ENCODE results near the gene ATG16L2. TPM values are rescaled to one million over a fixed set of nuclear protein-coding genes. Genes with fewer than 3 reads are reported as not detected.

The ATG16L2 gene
- total and polyA plus RNA-seq, 10 of the 15 experiments (the other 5 are each of a cell fraction or from before 2014, with no cell fraction given): 1.9 to 67.7 (median 30.4) TPM

DNA sequence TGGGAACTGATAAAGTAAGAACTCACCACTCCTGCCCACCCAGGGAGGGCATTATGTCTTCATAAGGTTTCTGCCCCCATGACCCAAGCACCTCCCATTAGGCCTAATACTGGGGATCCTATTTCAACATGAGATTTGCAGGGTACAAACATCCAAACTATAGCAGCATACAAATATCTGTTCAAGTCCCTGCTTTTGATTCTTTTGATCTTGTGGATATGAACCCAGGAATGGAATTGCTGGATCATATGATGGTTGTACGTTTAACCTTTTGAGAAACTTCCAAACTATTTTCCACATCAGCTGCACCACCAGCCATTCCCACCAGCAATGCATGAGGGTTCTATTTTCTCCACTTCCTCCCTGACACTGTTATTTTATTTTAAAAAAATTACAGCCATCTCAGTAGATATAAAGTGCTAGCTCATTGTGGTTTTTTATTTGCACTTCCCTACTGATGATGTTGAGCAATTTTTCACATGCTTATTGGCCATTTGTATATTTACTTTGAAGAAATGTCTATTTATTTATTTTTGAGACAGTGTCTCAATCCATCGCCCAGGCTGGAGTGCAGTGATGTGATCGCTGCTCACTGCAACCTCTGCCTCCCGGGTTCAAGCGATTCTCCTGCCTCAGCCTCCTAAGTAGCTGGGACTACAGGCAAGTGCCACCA lies 7.1 kb upstream of the ATG16L2 start:
- H3K4me2 ChIP-seq (ENCODE audit: control insufficient read depth, insufficient read depth): no peak overlapping the region
- intact Hi-C loops (cut with micrococcal nuclease; ENCODE audit: unreplicated experiment): no loop called here
- no peak for TF ChIP-seq ASH2L (IDR thresholded peaks at IDR 0.05; ENCODE audit: borderline replicate concordance, low read depth)
- TF ChIP-seq, protein P1, sequence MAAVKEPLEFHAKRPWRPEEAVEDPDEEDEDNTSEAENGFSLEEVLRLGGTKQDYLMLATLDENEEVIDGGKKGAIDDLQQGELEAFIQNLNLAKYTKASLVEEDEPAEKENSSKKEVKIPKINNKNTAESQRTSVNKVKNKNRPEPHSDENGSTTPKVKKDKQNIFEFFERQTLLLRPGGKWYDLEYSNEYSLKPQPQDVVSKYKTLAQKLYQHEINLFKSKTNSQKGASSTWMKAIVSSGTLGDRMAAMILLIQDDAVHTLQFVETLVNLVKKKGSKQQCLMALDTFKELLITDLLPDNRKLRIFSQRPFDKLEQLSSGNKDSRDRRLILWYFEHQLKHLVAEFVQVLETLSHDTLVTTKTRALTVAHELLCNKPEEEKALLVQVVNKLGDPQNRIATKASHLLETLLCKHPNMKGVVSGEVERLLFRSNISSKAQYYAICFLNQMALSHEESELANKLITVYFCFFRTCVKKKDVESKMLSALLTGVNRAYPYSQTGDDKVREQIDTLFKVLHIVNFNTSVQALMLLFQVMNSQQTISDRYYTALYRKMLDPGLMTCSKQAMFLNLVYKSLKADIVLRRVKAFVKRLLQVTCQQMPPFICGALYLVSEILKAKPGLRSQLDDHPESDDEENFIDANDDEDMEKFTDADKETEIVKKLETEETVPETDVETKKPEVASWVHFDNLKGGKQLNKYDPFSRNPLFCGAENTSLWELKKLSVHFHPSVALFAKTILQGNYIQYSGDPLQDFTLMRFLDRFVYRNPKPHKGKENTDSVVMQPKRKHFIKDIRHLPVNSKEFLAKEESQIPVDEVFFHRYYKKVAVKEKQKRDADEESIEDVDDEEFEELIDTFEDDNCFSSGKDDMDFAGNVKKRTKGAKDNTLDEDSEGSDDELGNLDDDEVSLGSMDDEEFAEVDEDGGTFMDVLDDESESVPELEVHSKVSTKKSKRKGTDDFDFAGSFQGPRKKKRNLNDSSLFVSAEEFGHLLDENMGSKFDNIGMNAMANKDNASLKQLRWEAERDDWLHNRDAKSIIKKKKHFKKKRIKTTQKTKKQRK (IDR thresholded peaks at IDR 0.05; ENCODE audit: low read depth, low read length): no peak
- TF ChIP-seq, protein P2, sequence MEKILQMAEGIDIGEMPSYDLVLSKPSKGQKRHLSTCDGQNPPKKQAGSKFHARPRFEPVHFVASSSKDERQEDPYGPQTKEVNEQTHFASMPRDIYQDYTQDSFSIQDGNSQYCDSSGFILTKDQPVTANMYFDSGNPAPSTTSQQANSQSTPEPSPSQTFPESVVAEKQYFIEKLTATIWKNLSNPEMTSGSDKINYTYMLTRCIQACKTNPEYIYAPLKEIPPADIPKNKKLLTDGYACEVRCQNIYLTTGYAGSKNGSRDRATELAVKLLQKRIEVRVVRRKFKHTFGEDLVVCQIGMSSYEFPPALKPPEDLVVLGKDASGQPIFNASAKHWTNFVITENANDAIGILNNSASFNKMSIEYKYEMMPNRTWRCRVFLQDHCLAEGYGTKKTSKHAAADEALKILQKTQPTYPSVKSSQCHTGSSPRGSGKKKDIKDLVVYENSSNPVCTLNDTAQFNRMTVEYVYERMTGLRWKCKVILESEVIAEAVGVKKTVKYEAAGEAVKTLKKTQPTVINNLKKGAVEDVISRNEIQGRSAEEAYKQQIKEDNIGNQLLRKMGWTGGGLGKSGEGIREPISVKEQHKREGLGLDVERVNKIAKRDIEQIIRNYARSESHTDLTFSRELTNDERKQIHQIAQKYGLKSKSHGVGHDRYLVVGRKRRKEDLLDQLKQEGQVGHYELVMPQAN (conservative IDR thresholded peaks at IDR 0.05): no peak
- TF ChIP-seq, protein P3, sequence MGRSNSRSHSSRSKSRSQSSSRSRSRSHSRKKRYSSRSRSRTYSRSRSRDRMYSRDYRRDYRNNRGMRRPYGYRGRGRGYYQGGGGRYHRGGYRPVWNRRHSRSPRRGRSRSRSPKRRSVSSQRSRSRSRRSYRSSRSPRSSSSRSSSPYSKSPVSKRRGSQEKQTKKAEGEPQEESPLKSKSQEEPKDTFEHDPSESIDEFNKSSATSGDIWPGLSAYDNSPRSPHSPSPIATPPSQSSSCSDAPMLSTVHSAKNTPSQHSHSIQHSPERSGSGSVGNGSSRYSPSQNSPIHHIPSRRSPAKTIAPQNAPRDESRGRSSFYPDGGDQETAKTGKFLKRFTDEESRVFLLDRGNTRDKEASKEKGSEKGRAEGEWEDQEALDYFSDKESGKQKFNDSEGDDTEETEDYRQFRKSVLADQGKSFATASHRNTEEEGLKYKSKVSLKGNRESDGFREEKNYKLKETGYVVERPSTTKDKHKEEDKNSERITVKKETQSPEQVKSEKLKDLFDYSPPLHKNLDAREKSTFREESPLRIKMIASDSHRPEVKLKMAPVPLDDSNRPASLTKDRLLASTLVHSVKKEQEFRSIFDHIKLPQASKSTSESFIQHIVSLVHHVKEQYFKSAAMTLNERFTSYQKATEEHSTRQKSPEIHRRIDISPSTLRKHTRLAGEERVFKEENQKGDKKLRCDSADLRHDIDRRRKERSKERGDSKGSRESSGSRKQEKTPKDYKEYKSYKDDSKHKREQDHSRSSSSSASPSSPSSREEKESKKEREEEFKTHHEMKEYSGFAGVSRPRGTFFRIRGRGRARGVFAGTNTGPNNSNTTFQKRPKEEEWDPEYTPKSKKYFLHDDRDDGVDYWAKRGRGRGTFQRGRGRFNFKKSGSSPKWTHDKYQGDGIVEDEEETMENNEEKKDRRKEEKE (IDR thresholded peaks at IDR 0.05): no peak
- TF ChIP-seq GABPA (IDR thresholded peaks at IDR 0.05; ENCODE audit: low read depth): no peak
- no peak for TF ChIP-seq EGR1 (IDR thresholded peaks at IDR 0.05; ENCODE audit: borderline replicate concordance in 1 of 2, low read depth in 2 of 2, low read length in 2 of 2)
- TF ChIP-seq, protein P4, sequence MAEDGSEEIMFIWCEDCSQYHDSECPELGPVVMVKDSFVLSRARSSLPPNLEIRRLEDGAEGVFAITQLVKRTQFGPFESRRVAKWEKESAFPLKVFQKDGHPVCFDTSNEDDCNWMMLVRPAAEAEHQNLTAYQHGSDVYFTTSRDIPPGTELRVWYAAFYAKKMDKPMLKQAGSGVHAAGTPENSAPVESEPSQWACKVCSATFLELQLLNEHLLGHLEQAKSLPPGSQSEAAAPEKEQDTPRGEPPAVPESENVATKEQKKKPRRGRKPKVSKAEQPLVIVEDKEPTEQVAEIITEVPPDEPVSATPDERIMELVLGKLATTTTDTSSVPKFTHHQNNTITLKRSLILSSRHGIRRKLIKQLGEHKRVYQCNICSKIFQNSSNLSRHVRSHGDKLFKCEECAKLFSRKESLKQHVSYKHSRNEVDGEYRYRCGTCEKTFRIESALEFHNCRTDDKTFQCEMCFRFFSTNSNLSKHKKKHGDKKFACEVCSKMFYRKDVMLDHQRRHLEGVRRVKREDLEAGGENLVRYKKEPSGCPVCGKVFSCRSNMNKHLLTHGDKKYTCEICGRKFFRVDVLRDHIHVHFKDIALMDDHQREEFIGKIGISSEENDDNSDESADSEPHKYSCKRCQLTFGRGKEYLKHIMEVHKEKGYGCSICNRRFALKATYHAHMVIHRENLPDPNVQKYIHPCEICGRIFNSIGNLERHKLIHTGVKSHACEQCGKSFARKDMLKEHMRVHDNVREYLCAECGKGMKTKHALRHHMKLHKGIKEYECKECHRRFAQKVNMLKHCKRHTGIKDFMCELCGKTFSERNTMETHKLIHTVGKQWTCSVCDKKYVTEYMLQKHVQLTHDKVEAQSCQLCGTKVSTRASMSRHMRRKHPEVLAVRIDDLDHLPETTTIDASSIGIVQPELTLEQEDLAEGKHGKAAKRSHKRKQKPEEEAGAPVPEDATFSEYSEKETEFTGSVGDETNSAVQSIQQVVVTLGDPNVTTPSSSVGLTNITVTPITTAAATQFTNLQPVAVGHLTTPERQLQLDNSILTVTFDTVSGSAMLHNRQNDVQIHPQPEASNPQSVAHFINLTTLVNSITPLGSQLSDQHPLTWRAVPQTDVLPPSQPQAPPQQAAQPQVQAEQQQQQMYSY (CRISPR knock-in tag; IDR thresholded peaks at IDR 0.05): no peak

More for the DNA sequence above, 7.1 kb upstream of the ATG16L2 start:
- H3K9me3 ChIP-seq (replicated peaks; ENCODE audit: control insufficient read depth, insufficient read depth, low read length): no peaks in the 10 kb centered on the region
- 97% methylated on average over 5 of the region's 5 CpGs for WGBS (ENCODE audit: insufficient coverage, insufficient replicate concordance, low lambda C conversion rate, missing lambda C conversion rate)
- no peaks in the 10 kb centered on the region for H3K27me3 ChIP-seq (replicated peaks in 1 of 2; ENCODE audit: control insufficient read depth in 2 of 2, insufficient read depth in 2 of 2, low read length in 1 of 2)
- ATAC-seq (no peak), FAIRE-seq (no peak), DNase-seq (ENCODE audit: low read depth, low spot score) (no peak)
- ChIA-PET SMC1A (ENCODE audit: uncharacterized antibody, unreplicated experiment) (interaction anchor here (1.0 to 1.5 kb wide), 3 partner anchors 9 to 70 kb away, joined by 3 to 5 read pairs (median 5); partner anchors contain the start of gene STARD10), CTCF (interaction anchor here (0.7 to 1.4 kb wide), 6 partner anchors 12 to 132 kb away, joined by 3 to 7 read pairs (median 3); partner anchors contain the start of gene STARD10), RAD21 (ENCODE audit: unreplicated experiment) (interaction anchor here (0.6 to 1.5 kb wide), 6 partner anchors 9 to 481 kb away, joined by 4 to 5 read pairs (median 4); partner anchors contain the start of gene STARD10), POLR2A (interaction anchor here (0.6 to 1.4 kb wide), 5 partner anchors 9 to 379 kb away, joined by 3 to 4 read pairs (median 3); no protein-coding TSS in a partner anchor)
- in situ Hi-C loops (cut with MboI): no loop called here
- no peak overlapping the region for H3K27ac ChIP-seq (ENCODE audit: control insufficient read depth, insufficient read depth)
- H3K4me1 ChIP-seq (ENCODE audit: control insufficient read depth, insufficient read depth, low read length): peaks cover 9% of the 10 kb centered on the region
- BruUV-seq (replicated peaks): no TSS peak
- peaks cover 13% of the 10 kb centered on the region for H3K79me2 ChIP-seq (ENCODE audit: control insufficient read depth, insufficient read depth, low read length)
- H4K20me1 ChIP-seq (ENCODE audit: control insufficient read depth, insufficient read depth): no peaks in the 10 kb centered on the region
- H2AFZ ChIP-seq (ENCODE audit: control insufficient read depth, low read depth, low read length): no peak overlapping the region
- H3K4me3 ChIP-seq: no peak overlapping the region
- no peak overlapping the region for H3K9ac ChIP-seq (ENCODE audit: control insufficient read depth, insufficient read depth, low read length)
- H3K36me3 ChIP-seq (ENCODE audit: control insufficient read depth in 2 of 2, insufficient read depth in 2 of 2, low read length in 1 of 2): peaks cover 0 to 2% of the 10 kb centered on the region in 2 experiments; a peak in 1 of 4 replicates
